ENCODE measurements around the gene RFXANK.

DNA sequence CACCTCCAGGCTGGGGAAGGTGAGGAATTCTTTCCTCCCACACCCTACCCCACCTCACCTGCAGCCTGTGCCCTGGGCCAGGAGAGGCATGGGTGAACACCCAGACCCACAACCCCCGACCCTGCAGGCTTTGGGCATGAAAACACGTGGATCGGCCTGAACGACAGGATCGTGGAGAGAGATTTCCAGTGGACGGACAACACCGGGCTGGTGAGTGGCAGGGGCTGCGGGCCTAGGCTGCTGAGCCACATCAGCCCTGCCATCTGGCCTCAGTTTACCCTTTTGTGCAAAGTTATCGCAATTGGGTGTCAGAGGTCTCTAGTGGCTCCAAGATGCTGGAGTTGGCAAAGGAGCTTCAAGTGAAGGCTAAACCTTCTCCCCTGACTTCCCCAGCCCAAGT lies 48.4 kb downstream of the RFXANK start:
- TF ChIP-seq, protein P1, sequence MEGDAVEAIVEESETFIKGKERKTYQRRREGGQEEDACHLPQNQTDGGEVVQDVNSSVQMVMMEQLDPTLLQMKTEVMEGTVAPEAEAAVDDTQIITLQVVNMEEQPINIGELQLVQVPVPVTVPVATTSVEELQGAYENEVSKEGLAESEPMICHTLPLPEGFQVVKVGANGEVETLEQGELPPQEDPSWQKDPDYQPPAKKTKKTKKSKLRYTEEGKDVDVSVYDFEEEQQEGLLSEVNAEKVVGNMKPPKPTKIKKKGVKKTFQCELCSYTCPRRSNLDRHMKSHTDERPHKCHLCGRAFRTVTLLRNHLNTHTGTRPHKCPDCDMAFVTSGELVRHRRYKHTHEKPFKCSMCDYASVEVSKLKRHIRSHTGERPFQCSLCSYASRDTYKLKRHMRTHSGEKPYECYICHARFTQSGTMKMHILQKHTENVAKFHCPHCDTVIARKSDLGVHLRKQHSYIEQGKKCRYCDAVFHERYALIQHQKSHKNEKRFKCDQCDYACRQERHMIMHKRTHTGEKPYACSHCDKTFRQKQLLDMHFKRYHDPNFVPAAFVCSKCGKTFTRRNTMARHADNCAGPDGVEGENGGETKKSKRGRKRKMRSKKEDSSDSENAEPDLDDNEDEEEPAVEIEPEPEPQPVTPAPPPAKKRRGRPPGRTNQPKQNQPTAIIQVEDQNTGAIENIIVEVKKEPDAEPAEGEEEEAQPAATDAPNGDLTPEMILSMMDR (IDR thresholded peaks at IDR 0.05), result no peak
- no peak for TF ChIP-seq POLR2A (IDR thresholded peaks at IDR 0.05)

Data from right lobe of liver (tissue), 4 donors.